ENCODE measurements around the gene LOXL3.

The LOXL3 gene

DNA sequence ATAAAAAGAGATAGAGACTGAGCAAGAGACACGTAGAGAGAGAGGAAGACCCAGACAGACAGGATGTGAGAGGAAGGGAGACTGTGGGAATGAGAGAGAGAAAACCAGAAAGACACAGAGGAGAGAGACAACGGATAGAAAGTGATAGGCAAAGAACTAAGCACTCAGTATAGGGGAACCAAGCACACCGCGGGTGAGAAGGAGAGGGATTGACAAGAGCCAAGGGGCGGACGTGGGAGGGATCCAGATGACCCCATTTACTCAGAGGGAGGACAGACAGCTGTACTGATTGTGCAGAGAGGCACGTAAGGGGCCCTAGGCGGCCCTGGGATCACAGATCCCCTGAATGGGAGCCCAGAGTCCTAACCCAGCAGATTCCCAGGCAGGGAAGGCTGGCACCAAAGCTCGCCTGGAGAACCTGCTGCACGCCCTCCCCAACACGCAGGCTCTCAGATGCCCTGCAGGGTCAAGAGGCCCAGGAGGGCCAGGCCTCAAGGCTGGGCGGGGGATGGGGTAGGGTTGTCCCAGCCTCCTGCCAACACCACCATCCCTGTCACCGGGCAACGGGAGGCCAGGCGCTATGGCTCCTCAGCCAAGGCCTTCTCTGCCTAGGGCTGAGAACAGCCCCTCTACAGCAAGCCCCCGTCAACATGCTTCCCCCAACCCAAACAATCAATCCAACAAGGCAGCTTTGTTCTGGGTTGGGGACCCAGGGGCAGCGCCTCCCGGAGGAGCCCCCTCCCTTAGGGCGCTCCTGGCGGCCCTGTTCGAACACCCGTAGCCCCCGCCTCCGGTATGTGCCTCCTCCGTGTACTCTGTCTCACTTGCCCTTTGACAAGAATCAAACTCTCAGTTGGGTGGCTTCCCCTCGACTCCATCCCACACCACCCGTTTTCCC is 579 bp downstream of the LOXL3 start:
- FAIRE-seq (peak; percentile 68), DNase-seq (ENCODE audit: insufficient read length, low spot score) (no peak)

DNA sequence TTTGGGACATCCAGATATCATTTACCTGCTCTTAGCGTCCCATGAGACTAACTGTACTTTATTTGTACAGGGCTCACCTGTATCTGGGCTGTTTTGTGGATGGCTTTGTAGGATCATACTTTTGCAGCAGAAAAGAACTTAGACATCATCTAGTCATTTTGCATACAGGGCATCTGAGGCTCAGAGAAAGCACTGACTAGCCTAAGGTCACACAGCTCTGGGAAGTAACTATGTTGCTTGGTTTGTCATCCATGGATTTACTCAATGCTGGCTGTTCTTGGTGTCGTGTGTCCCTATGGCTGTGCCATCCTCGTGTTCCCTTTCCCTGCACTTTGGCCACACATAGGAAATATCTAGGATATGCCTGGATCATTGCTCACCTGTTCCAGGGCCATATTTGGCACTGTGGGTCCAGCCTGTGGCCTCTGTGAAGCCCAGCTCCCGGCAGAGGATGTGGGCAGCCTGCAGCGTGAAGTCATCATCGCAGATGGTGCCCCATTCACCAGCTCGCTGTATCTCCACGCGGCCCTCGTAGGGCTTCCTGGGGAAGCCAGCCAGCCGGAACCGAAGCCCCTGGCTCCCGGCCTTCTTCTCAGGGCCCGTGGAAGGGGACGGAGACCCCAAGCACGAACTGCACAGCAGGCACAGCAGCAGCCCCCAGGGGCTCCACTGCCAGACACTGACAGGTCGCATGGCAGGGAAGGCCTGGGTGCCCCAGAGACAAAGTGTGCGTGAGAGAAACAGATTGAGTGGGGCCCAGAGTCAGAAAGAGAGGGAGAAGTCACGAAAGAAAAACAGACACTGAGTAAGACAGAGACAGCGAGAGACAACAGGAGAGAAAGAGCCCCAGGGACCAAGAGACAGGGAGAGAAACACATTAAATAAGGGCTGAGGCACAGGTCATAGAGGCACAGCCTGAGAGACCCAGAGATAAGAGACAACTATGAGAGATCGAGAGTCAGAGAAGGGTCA is 1.5 kb downstream of the LOXL3 start:
- FAIRE-seq (peak; percentile 28), DNase-seq (ENCODE audit: insufficient read length, low spot score) (no peak)

DNA sequence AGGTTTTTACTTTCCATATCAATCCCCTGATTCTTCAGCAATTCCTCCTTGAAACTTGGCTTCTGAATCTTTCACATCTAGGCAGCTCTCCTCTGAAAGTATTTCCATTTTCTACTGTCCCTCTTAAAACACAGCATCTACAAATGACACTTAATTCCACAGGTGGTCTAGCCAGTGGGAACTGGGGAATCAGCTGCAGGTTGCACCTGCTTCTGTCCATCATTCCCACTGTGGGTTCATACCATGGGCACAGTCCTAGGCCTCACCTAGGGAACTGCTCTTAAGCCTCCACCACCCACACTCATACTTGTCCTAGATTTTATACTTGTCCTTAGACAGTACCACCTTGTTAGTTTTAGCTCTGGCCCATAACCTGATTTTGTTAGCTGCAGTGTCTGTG is 2.2 kb downstream of the LOXL3 start:
- no peak for FAIRE-seq
- no peak for DNase-seq (ENCODE audit: insufficient read length, low spot score)

DNA sequence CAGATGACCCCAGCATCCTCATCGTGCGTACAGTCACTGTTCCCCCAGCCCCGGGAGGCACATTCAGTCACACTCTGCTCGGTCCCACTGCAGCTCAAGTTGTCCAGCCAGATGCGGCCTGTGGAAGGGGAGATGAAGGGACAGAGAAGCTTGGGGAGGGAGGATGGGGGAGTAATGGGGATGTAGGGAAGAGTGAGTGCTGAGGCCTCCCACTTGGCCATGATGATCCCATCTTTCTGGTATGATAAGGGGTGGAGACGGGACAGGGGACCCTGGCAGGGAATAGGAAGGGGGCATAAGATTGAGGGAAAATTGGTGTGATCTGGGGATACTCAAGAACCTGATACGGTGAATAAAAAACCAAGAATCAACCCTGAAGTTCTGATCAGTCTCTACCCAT is 3.5 kb downstream of the LOXL3 start:
- FAIRE-seq (no peak), DNase-seq (ENCODE audit: insufficient read length, low spot score) (no peak)

DNA sequence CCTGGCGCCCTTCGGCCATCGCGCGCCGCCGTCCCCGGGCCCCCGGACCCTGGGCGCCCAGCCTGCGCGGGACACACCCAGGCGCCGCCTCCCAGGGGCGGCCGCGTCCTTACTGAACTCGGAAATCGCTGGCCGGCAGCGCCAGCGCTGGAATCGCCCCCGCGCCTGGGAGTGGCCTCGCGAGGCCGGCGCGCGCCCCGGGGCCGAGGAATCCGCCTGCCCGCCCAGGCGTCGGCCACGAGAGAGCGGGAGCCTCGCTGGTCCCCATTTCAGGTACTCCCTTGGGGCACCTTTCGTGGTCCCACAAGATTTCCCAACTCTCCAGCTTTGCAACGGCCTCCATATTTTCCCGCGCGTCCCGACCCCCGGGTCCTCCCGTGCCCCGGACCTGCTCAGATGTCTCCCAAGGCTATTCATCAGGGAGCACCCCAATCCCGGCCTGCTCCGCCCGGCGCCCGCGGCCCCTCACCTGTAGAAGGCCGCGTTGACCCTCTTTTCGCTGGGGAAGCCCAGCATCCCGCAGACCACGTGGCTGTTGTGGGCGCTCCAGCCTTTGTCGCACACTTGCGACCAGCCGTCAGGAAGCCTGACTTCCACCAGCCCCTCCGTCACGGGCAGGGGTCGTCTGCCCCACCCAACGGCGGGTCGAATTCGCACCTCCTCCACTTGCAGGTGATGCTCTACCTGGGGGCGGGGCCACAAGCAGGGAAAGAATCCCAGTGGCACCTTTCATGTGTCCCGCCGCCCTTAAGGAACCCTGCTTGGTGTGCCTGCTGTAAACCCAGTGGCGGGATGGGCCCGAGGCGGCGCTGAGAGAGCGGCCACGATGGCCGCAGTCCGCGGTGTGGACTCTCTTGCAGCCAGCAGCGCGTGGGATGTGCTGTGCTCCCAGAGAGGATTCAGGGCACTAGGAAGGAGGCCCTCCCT is 4.6 kb downstream of the LOXL3 start:
- FAIRE-seq (no peak), DNase-seq (ENCODE audit: insufficient read length, low spot score) (no peak)

DNA sequence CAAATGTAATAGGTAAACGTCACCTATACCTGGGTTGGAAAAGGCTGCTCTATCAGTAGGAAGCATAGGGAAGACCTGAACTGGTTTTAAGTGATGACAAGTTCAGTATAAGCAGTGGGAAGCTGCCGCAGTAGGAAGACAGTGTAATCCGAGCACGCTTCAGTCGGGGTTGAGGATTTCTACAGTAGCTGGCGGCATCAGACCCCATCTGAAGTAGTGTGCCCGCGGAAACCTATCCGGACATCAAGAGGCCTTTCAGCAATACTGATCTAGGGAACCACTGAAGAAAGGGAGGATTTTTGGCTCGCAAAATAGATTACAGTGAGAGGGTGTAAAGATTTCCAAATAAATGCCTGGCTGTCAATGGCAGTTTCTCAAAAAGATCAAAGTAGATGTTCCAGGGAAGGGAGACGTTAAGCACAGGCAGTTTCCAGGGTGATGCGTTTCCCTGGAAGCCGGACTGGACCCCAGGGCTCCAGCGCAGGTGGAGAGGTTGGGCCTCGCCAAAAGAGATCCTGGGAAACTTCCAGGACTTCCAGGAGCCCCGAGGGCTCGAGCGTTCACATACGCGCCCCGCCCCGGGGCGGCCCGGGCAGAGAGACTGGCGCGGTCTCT is 5.3 kb downstream of the LOXL3 start:
- FAIRE-seq (no peak), DNase-seq (ENCODE audit: insufficient read length, low spot score) (no peak)

DNA sequence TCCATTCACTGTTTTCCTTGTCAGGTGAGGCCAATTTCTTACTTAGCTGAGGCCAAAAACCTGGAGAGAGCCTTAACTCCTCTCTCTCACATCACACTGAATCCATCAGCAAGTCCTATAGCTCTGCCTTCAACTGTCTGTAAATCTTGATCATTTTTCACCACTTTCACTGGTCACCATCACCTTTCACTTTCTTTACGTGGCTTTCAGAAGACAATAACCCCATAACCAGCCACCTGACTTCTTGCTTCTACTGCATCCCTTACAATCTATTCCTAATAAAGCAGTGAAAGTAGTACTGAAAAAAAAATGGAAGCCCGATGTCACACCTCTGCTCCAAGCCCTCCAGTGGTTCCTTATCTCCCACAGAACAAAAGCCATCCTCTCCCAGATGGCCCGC is 7.7 kb downstream of the LOXL3 start:
- DNase-seq (ENCODE audit: insufficient read length, low spot score) (no peak), FAIRE-seq (no peak)

DNA sequence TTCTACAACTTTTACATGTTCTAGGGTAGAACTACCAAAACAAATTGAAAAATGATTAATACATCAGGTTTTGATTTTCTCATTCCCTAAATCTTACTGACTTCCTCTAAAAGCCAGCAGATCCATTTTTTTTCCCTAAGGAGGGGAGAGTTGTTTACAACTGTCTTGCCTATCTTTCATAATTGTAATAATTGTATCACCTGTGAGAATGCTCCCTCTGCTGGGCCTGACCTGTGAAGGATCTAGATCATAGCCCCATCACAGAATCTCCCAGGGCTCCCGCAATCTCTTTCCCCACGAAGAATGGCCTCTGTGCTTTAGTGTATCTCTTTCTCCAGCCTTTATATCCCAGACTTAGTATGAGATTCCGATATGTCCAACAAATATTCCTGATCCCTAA is 9.1 kb downstream of the LOXL3 start:
- DNase-seq (ENCODE audit: insufficient read length, low spot score) (no peak), FAIRE-seq (no peak)

DNA sequence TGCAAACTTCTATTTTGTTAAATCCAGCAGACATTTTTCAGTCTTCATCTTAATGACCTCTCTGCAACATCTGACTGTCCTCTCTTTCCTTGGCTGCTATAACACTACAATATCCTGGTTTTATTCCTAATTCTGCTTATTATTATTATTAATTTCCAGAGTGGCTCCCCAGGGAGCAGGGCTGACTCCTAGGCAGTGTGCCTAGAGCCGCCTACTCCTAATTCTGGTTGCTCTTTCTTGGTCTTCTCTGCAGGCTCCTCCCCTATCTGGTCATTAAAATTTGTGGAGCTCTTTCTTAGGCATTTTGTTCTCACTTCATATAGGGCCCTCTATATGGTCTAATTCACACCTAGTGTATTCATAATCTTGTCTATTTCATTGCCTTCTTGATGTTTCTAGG is 10.8 kb downstream of the LOXL3 start:
- no peak for DNase-seq (ENCODE audit: insufficient read length, low spot score)
- FAIRE-seq: no peak

DNA sequence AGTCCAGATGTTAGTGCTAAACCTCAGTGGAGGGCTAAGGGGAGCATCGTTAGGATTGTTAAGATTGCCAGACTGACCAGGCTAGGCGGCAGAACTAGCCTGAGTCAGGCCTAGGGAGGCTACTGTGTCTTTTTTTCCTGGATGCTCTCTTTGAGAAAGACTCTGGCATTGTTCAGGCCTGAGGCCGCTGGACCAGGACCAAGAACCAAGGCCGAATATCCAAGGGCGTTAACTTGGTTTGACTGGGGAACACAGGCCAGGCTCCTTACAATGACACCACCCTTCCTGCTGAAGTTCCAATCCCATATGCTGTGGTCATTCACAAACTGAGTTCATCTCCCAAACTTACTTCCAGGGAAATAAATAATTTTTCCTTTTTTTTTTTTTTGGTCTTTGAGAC is 13.5 kb downstream of the LOXL3 start:
- FAIRE-seq (no peak), DNase-seq (ENCODE audit: insufficient read length, low spot score) (no peak)

DNA sequence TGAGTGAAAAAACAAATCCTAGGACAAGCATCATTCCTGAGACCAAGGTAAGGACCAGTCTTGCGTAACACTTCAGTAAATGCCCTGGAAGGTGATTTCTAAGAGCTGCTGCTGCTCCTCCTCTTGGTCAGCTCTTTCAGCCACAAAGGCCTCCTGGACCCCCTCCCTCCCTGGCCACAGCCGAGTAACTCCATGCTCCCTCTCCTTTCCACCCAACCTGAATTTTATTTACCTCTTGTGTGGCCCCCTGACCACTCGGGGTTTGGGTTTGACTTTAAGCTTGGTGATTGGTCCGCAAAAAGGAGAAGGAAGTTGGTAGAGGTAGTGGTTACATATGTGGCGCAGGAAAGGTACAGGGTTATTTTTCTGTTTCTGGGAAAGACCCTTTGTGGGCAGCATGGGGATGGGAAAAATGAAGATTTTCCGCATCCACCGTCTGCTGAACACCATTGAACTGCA is 14.8 kb downstream of the LOXL3 start:
- DNase-seq (ENCODE audit: insufficient read length, low spot score) (no peak), FAIRE-seq (peak; percentile 74)

DNA sequence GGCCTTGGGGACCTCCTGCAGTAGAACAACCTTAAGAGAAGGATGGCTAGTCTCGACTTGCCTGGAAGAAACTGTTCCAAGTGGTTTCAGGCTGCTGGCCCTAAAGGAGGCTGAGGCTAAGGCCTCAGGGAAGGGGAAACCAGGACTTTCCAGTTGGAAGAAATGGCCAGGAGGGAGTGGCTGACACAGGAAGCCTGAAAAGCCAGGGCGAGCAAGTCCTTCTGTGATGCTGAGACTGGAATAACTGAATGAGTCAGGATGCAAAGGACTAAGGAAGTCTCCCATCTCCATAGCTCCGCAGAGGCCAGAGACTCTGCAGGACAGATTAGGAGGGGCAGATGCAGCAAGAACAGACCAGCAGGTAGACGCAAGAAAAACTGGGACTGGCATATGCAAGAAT is 16.6 kb downstream of the LOXL3 start:
- FAIRE-seq: no peak

DNA sequence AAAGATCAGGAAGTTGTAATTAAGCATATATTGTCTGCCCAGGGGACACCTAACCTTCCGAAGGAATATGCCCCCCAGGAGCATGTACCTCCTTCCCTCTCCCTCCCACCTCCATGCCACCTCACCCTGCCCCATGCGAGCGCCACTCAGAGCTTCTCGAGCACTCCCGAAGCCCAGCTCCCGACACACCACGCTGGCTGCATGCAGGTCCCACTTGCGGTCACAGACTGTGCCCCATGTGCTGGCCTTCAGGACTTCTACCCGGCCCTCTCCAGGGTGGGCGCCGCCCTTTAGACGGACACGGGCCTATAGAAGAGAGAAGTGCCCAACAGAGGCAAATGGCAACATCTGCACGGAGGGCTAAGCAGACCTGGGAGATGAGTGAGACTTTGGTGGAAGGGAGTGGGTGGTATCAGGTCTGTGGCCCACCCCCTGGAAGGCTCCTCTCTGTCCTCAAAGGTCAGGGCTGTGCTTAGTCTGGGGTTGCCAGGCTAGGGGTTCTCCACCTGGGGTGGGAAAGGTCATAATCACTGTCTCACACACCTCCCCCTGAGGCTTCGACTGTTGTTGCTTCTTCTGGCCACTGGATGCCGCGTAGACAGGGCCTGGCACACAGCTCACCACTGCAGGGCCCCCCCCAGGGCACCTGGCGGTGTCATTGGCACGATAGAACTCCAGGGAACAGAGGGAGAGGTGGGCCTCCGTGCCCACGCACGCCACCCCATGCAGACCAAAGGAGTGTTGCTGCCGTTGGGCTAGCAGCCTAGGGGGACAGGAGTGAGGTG is 17.4 kb downstream of the LOXL3 start:
- DNase-seq (ENCODE audit: insufficient read length, low spot score) (no peak), FAIRE-seq (no peak)

More for the DNA sequence above, 16.6 kb downstream of the LOXL3 start:
- no peak for DNase-seq (ENCODE audit: insufficient read length, low spot score)

DNA sequence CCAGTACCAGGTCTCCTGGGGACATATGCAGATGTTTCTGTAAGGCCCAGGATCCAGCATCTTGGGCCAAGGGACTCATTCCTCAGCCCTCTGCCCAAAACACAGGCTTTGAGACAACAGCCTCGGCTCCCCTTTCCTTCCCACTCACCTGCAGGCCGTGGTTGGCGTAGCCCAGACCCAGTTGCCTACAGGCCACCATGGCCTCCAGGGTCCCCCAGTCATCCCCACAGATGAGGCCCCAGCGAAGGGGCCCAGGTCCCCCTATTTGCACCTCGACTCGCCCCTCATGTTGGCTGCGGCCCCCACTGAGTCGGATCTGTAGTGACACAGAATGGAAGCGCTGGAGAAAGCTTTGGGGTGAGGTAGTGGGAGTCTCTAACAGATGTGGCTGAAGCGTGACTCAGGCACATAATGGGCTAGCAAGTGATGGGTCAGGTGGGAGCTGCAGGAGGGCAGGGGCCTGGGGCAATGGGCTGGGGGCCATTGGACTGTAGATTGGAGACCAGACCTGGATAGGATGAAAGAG is 18.2 kb downstream of the LOXL3 start:
- DNase-seq (ENCODE audit: insufficient read length, low spot score) (no peak), FAIRE-seq (no peak)

DNA sequence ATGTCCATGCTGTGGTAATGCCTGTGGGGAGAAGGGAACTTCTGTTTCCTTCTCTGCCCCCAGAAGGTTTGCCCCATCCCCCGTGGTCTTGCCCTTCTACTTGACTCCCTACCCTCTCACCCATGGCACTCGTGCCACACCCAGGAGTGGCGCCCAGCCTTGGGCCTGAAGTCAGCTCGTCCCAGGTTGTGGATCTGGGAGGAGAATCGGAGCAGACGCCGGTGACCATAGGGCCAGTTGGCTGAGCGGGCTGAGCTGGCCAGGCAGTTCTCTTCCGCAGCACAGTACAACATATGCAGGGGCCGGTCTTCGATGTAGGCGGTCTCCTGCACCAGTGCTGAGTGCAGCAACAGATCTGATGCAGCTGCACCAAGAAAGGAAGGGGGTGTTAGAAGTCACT is 19.3 kb downstream of the LOXL3 start:
- DNase-seq (ENCODE audit: insufficient read length, low spot score) (no peak), FAIRE-seq (no peak)

DNA sequence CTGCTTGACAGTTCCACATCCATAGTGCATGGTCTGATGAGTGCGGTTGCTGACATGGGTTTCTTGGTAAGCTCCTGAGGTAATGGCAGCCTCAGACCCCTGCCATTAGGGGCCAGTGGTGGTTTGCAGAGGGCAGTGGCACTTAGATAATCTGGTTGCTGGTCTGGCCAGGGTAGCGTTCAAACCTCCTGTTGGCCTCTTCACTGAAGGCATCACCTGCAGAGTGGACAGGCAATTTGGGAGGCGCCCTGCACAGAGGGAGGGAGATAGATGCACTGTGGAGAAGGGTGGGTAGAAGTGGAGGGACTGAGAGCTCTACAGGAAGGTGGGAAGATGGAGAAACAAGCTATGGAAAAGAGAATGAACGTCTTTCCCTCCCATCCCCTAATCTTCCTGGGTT is 20.3 kb downstream of the LOXL3 start:
- DNase-seq (ENCODE audit: insufficient read length, low spot score): no peak
- FAIRE-seq: no peak

DNA sequence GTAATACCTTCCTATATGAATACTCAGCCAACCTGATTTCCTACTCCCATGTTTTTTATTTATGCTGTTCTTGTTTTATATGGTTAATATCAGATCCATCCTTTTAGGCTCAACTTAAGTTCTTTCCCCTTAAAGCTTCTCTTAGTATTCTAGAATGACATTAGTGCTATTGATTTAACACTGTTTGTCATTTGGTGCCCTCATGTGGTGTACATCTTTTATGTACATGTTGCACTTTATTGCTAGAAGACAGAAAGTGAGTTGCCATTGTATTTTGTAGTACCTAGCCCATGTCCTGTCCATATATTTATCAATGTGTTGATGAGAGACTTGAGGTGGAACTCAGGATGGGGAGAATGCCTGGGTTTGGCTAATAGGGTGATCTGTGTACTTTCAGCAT is 21.5 kb downstream of the LOXL3 start:
- FAIRE-seq (no peak), DNase-seq (ENCODE audit: insufficient read length, low spot score) (no peak)

DNA sequence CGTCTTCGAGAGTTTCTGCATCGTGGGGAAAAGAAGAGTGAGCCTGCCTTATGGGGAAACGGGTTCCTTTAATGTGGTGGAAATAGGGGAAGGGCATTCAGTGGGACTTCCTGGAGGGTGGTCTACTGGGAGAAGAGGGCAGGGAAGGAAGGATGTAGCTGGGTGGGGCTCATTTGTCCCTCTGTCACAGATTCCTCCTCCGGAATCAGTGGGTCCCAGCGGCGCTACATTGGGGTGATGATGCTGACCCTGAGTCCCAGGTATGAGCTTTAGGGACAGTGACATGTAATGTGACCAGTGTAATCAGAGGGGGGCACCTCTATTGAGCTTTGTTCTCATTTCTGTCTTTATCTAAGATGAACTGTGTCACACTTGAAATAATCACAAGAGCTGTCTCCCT is 22.1 kb downstream of the LOXL3 start:
- no peak for DNase-seq (ENCODE audit: insufficient read length, low spot score)
- no peak for FAIRE-seq
